GM23248 (cell line): ENCODE data around the gene ADAMTSL3.

ENCODE experiments used
- EZH2 ChIP-seq: fragments of 200-600 bp; sonication (generic); IDR thresholded peaks from 2 replicates; pipeline ENCODE4 v1.6.1; 2018; ENCODE audit warnings: antibody characterized with exemption, mild to moderate bottlenecking; ENCODE audit not compliant: insufficient read depth, poor library complexity, severe bottlenecking
- EZH2phosphoT487 ChIP-seq: fragments of 200-600 bp; sonication (generic); IDR thresholded peaks from 2 replicates; pipeline ENCODE4 v1.6.1; 2018; ENCODE audit warnings: antibody characterized with exemption, moderate library complexity, mild to moderate bottlenecking, low read depth; ENCODE audit not compliant: insufficient read depth

DNA sequence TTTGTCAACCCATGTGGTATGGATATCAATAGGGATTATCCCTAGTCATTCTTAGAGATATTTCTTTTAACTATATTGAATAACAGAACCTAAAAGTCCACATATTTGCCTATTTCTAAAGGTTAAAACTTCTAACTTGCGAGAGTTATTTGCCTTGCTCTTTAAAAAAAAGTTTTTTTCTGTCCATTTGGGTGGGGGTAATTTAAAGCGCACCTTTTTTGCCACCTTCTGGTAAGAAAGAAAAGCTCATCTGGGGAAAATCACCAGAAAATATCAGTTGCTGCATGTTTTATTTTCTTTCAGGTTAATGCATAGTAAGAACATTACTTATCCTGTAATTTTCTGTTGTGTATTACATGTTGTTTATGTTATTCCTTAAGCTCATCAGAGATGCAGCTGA, 339.7 kb downstream of the ADAMTSL3 start:
- TF ChIP-seq EZH2phosphoT487 (no peak), EZH2 (no peak)
